ENCODE measurements around the gene CACNA1C.

Gene CACNA1C

DNA sequence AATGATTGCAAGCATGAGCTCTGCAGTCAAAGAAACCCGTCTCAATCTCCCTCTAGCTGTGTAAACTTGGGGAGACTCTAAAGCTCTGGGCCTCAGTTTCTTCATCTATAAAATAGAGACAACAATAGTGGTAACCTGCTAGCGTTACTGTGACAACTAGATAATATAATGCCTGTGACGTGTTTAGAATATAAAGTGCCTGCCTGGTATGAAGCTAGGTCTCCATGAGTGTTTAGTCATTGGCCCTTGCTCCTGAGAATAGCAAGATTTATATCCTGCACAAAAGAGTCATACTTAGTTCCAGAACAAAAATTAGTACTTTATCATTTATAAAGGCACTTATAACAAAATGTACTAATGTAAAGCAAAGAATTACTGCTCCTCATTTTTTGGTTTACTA is 39.7 kb upstream of the CACNA1C start:
- Histone ChIP-seq H4K20me1 (ENCODE audit: insufficient read depth, low read length) (no peaks in the 10 kb centered on the region), H3K27me3 (ENCODE audit: insufficient read depth, low read length, poor library complexity) (peaks cover 5% of the 10 kb centered on the region), H3K79me2 (ENCODE audit: insufficient read depth, low read length) (no peaks in the 10 kb centered on the region), H3K4me1 (ENCODE audit: insufficient read depth, low read length) (no peaks in the 10 kb centered on the region), H2AFZ (ENCODE audit: low read depth, low read length) (no peak overlapping the region), H3K36me3 (ENCODE audit: insufficient read depth, low read length) (no peaks in the 10 kb centered on the region), H3K4me3 (ENCODE audit: low read depth in 1 of 2, low read length in 2 of 2) (no peak overlapping the region), H3K9ac (ENCODE audit: low read depth, low read length) (no peak overlapping the region), H3K9me3 (ENCODE audit: insufficient read depth, low read length, severe bottlenecking) (no peaks in the 10 kb centered on the region), H3K27ac (ENCODE audit: low read length) (no peak overlapping the region), H3K4me2 (ENCODE audit: insufficient read depth, low read length) (no peak overlapping the region)
- DNase-seq (no peak), ATAC-seq (ENCODE audit: insufficient read depth, low read depth) (no peak)
- TF ChIP-seq, protein P1, sequence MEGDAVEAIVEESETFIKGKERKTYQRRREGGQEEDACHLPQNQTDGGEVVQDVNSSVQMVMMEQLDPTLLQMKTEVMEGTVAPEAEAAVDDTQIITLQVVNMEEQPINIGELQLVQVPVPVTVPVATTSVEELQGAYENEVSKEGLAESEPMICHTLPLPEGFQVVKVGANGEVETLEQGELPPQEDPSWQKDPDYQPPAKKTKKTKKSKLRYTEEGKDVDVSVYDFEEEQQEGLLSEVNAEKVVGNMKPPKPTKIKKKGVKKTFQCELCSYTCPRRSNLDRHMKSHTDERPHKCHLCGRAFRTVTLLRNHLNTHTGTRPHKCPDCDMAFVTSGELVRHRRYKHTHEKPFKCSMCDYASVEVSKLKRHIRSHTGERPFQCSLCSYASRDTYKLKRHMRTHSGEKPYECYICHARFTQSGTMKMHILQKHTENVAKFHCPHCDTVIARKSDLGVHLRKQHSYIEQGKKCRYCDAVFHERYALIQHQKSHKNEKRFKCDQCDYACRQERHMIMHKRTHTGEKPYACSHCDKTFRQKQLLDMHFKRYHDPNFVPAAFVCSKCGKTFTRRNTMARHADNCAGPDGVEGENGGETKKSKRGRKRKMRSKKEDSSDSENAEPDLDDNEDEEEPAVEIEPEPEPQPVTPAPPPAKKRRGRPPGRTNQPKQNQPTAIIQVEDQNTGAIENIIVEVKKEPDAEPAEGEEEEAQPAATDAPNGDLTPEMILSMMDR (IDR thresholded peaks at IDR 0.05; ENCODE audit: borderline replicate concordance, extremely low read depth, low read length, poor library complexity, severe bottlenecking) = no peak
- no peak for TF ChIP-seq EZH2 (IDR thresholded peaks at IDR 0.05; ENCODE audit: borderline replicate concordance, low read depth, low read length, severe bottlenecking)

DNA sequence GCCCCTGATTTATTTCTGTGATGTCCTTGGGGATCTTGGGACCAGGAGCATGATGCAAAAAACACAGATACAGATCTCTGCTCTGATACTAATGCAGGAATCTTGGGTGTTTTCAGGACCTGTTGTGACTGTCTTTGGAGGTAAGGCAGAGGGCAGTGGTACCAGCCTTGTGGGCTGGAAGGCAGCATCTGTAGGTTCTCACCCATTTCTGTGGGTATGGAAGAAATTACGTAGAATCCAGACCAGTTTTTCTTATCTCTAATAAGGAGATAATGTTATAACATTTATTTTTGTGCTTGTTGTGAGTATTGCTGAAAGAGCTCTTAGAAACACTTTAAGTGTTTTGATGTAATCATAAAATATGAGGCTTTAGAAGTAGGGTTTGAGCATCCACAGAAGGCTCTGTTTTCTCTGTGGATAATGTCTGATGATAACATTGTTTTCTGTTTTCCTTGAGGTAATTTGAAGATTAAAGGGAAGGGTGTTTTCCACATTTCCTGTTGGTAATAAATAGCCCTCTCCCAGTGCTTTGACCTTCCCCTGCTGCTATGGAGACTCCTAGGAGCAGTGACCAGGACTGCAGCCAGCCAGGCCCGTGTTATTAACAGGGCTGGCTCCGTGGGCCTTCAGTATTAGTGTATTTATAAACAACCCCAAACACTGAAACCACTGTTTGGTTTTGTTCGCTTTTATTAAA is 39.1 kb upstream of the CACNA1C start:
- Histone ChIP-seq H3K27ac (ENCODE audit: low read length) (no peak overlapping the region), H3K4me1 (ENCODE audit: insufficient read depth, low read length) (no peaks in the 10 kb centered on the region), H3K4me2 (ENCODE audit: insufficient read depth, low read length) (no peak overlapping the region), H3K36me3 (ENCODE audit: insufficient read depth, low read length) (no peaks in the 10 kb centered on the region), H3K9ac (ENCODE audit: low read depth, low read length) (no peak overlapping the region), H2AFZ (ENCODE audit: low read depth, low read length) (no peak overlapping the region), H3K27me3 (ENCODE audit: insufficient read depth, low read length, poor library complexity) (peaks cover 8% of the 10 kb centered on the region), H3K79me2 (ENCODE audit: insufficient read depth, low read length) (no peaks in the 10 kb centered on the region), H3K9me3 (ENCODE audit: insufficient read depth, low read length, severe bottlenecking) (no peaks in the 10 kb centered on the region), H3K4me3 (ENCODE audit: low read depth in 1 of 2, low read length in 2 of 2) (no peak overlapping the region), H4K20me1 (ENCODE audit: insufficient read depth, low read length) (no peaks in the 10 kb centered on the region)
- DNase-seq (no peak), ATAC-seq (ENCODE audit: insufficient read depth, low read depth) (no peak)
- TF ChIP-seq EZH2 (IDR thresholded peaks at IDR 0.05; ENCODE audit: borderline replicate concordance, low read depth, low read length, severe bottlenecking) = no peak
- TF ChIP-seq, protein P1 (IDR thresholded peaks at IDR 0.05; ENCODE audit: borderline replicate concordance, extremely low read depth, low read length, poor library complexity, severe bottlenecking) = no peak

GRCh38 chr12:2014231-2014630 is 38.6 kb upstream of the CACNA1C start:
- Histone ChIP-seq H3K9me3 (ENCODE audit: insufficient read depth, low read length, severe bottlenecking) (no peaks in the 10 kb centered on the region), H3K4me1 (ENCODE audit: insufficient read depth, low read length) (no peaks in the 10 kb centered on the region), H3K9ac (ENCODE audit: low read depth, low read length) (no peak overlapping the region), H2AFZ (ENCODE audit: low read depth, low read length) (no peak overlapping the region), H3K79me2 (ENCODE audit: insufficient read depth, low read length) (no peaks in the 10 kb centered on the region), H3K4me3 (ENCODE audit: low read depth in 1 of 2, low read length in 2 of 2) (no peak overlapping the region), H3K27me3 (ENCODE audit: insufficient read depth, low read length, poor library complexity) (peaks cover 12% of the 10 kb centered on the region), H4K20me1 (ENCODE audit: insufficient read depth, low read length) (no peaks in the 10 kb centered on the region), H3K36me3 (ENCODE audit: insufficient read depth, low read length) (no peaks in the 10 kb centered on the region), H3K4me2 (ENCODE audit: insufficient read depth, low read length) (no peak overlapping the region), H3K27ac (ENCODE audit: low read length) (no peak overlapping the region)
- TF ChIP-seq EZH2 (IDR thresholded peaks at IDR 0.05; ENCODE audit: borderline replicate concordance, low read depth, low read length, severe bottlenecking) = no peak
- TF ChIP-seq, protein P1 (IDR thresholded peaks at IDR 0.05; ENCODE audit: borderline replicate concordance, extremely low read depth, low read length, poor library complexity, severe bottlenecking) = no peak
- ATAC-seq (ENCODE audit: insufficient read depth, low read depth) (no peak), DNase-seq (no peak)

Measured in DND-41 (cell line).